Hematopoietic multipotent progenitor cell treated with erythropoietin and hydrocortisone succinate and interleukin-3 and kit ligand, for 15 days (in vitro differentiated cells): ENCODE measurements around the gene RNF213.

Source experiments
- DNase-seq: peaks from one replicate; pipeline ENCODE4 v3.0.0-alpha.2; 2015; ENCODE audit warnings: low spot score

RNF213 gene

GRCh38 chr17:80260791-80261158 is at the start of gene RNF213:
TSS of gene RNF213 (plus strand) at chr17:80260852. CDS start at chr17:80263682, 2,830 bp downstream.
- peak; percentile 64 for DNase-seq

- DNase-seq, result no peak
Observed at GRCh38 chr17:80212109-80212508, 48.5 kb upstream of the RNF213 start.

- no peak for DNase-seq
Observed at GRCh38 chr17:80212511-80212910, 48.1 kb upstream of the RNF213 start.

GRCh38 chr17:80212962-80213642 is 47.5 kb upstream of the RNF213 start:
- DNase-seq, result no peak

GRCh38 chr17:80213643-80213975 is 47.0 kb upstream of the RNF213 start:
- no peak for DNase-seq

- no peak for DNase-seq
Observed at GRCh38 chr17:80214012-80214877, 46.4 kb upstream of the RNF213 start.

- DNase-seq, result no peak
Observed at GRCh38 chr17:80214878-80215210, 45.8 kb upstream of the RNF213 start.

GRCh38 chr17:80216473-80217456 is 43.9 kb upstream of the RNF213 start:
- no peak for DNase-seq

GRCh38 chr17:80217703-80218362 is 42.8 kb upstream of the RNF213 start:
- no peak for DNase-seq

GRCh38 chr17:80218391-80218790 is 42.3 kb upstream of the RNF213 start:
- DNase-seq, result no peak

GRCh38 chr17:80219013-80219762 is 41.5 kb upstream of the RNF213 start:
- peak; percentile 10 for DNase-seq

- DNase-seq, result no peak
Observed at GRCh38 chr17:80219763-80220053, 40.9 kb upstream of the RNF213 start.

- no peak for DNase-seq
Observed at GRCh38 chr17:80220054-80220735, 40.5 kb upstream of the RNF213 start, which contains the start of the genes SGSH and SLC26A11. TSS of gene SGSH (minus strand) at chr17:80220333. CDS start at chr17:80220313, 20 bp downstream. TSS of gene SLC26A11 (plus strand) at chr17:80220427. CDS start at chr17:80221561, 1,134 bp downstream.

GRCh38 chr17:80220736-80221215 is 39.9 kb upstream of the RNF213 start:
- no peak for DNase-seq

GRCh38 chr17:80221351-80222105 is 39.1 kb upstream of the RNF213 start:
- DNase-seq, result no peak

- no peak for DNase-seq
Observed at GRCh38 chr17:80222376-80223141, 38.1 kb upstream of the RNF213 start.

- DNase-seq, result no peak
Observed at GRCh38 chr17:80223142-80223815, 37.4 kb upstream of the RNF213 start.

GRCh38 chr17:80223838-80224497 is 36.7 kb upstream of the RNF213 start:
- DNase-seq, result no peak
